Fibroblast of lung (primary cell): ENCODE results near the gene FAM13A.

Experiments used
- CTCF ChIP-seq, 2 donors: IDR thresholded peaks in 1 of 2; conservative IDR thresholded peaks in 1 of 2; 1 replicate in 1 of 2; 2 replicates in 1 of 2; pipeline ENCODE4 v1.5.1; 2011 to 2012; ENCODE audit warnings: low read length in 2 of 2, control low read depth in 1 of 2, inconsistent platforms in 1 of 2, low read depth in 1 of 2, mild to moderate bottlenecking in 1 of 2
- EZH2 ChIP-seq: IDR thresholded peaks from 2 replicates; pipeline ENCODE4 v1.5.1; 2012; ENCODE audit warnings: low read length, control low read depth, mild to moderate bottlenecking; ENCODE audit errors: missing control alignments

- TF ChIP-seq CTCF (conservative IDR thresholded peaks at IDR 0.05 in 1 of 2, IDR thresholded peaks at IDR 0.05 in 1 of 2; ENCODE audit: low read depth in 1 of 2, low read length in 2 of 2): no peak
- no peak for TF ChIP-seq EZH2
Observed at GRCh38 chr4:89070041-89070440, 13.1 kb upstream of the FAM13A start.
